ENCODE data around the gene STX2.

STX2 gene

DNA sequence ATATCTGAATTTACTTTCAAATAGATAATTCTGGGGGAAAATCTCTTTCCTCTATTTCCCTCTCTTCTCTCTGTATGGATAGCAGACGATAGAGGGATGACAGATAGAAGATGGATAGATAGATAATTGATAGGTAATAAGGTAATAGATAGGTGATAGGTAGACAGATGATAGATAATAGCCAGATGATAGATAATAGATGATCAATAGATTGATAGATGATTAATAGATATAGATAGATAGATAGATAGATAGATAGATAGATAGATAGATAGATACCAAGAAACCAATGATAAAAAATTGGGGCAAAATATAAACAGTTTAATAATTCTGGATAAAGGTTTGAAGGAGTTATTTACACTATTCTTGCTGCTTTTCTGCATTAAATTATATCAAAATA, 96.3 kb downstream of the STX2 start:
- no peak overlapping the region for H3K4me3 Mint-ChIP-seq
- DNase-seq = no peak
- H3K27ac Mint-ChIP-seq = no peak overlapping the region
- peaks cover 25% of the 10 kb centered on the region for H3K27me3 Mint-ChIP-seq (ENCODE audit: low read depth, poor library complexity)
- no peaks in the 10 kb centered on the region for H3K36me3 Mint-ChIP-seq (ENCODE audit: low read depth)
- H3K4me1 Mint-ChIP-seq = peaks cover 2% of the 10 kb centered on the region
- H3K9me3 Mint-ChIP-seq = peaks cover 20% of the 10 kb centered on the region
- TF ChIP-seq, protein P1, sequence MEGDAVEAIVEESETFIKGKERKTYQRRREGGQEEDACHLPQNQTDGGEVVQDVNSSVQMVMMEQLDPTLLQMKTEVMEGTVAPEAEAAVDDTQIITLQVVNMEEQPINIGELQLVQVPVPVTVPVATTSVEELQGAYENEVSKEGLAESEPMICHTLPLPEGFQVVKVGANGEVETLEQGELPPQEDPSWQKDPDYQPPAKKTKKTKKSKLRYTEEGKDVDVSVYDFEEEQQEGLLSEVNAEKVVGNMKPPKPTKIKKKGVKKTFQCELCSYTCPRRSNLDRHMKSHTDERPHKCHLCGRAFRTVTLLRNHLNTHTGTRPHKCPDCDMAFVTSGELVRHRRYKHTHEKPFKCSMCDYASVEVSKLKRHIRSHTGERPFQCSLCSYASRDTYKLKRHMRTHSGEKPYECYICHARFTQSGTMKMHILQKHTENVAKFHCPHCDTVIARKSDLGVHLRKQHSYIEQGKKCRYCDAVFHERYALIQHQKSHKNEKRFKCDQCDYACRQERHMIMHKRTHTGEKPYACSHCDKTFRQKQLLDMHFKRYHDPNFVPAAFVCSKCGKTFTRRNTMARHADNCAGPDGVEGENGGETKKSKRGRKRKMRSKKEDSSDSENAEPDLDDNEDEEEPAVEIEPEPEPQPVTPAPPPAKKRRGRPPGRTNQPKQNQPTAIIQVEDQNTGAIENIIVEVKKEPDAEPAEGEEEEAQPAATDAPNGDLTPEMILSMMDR (IDR thresholded peaks at IDR 0.05) = no peak

DNA sequence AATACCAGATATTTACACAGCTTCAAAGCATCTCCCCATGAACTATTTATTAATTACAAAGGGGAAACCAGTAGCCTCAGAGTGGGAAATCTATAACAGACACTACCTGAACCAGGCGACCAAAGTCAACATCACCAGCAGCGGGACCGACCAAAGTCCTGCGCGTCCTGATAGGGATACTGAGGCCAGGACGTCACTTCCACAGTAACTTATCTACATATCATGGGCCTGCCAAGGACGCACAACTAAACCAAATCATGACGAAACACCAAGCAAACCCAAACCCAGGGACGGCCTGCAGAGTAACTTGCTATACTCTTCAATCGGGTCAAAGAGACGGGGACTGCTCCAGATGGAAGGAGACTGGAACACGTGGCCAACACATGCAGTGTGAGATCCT, 96.9 kb downstream of the STX2 start:
- Mint-ChIP-seq H3K4me3 (no peak overlapping the region), H3K36me3 (ENCODE audit: low read depth) (no peaks in the 10 kb centered on the region), H3K9me3 (peaks cover 20% of the 10 kb centered on the region), H3K27me3 (ENCODE audit: low read depth, poor library complexity) (peaks cover 27% of the 10 kb centered on the region), H3K27ac (no peak overlapping the region), H3K4me1 (peaks cover 7% of the 10 kb centered on the region)
- TF ChIP-seq, protein P1 (IDR thresholded peaks at IDR 0.05) = no peak
- no peak for DNase-seq

Data from nephron progenitor cell (in vitro differentiated cells).